Measurements from ENCODE around the gene HOXC10.

HOXC10 gene

DNA sequence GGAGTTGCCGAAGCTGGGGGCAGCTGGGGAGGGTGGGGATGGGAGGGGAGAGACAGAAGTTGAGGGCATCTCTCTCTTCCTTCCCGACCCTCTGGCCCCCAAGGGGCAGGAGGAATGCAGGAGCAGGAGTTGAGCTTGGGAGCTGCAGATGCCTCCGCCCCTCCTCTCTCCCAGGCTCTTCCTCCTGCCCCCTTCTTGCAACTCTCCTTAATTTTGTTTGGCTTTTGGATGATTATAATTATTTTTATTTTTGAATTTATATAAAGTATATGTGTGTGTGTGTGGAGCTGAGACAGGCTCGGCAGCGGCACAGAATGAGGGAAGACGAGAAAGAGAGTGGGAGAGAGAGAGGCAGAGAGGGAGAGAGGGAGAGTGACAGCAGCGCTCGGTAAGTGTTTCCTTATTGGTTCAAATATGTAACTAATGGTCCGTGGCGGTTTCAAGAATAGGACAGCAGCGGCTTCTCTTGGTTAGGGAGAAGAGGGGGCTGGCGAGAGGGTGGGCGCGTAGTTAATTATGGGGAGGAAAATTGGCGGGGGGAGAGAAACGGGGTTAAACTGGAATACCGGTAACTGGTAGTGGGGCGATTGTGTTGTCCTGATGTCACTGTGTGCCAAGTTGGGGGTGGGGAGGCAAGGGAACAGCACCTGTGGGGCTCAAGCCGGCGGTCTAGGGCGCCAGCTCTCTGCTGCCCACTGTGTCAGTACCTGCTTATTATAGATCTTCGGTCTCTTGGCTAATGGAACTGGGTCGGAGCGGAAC lies 32.3 kb downstream of the HOXC10 start:
- no peak for DNase-seq

DNA sequence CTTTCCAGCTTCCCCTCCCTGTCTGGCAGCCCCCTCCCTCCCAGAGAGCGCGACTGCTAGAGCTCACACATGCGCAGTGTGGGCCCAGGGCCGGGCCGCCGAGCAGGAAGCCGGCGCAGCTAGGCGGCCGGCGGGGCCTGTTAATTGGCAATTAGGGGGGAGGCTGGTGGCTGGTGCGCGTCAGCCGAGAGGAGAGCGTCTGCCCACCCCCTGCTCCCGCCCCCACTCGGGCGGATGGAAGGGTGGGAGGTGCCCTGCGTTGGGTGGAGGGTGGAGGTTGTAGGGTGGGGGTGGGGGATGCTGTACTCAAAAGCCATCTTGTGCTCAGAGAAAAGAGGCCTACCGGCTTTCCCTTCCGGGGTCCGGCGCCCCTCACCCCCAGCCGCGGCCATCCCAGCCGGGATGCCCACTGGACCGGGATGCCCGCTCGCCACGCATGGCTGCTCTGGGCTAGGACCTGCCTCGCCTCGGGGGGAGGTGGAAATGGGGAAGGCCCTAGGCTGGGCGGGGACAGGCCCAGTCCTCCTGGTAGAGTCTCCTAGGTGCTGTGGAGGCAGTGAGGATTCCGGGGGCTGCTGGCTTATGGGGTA lies 33.0 kb downstream of the HOXC10 start:
- peak; percentile 35 to 73 (median 62) for DNase-seq

DNA sequence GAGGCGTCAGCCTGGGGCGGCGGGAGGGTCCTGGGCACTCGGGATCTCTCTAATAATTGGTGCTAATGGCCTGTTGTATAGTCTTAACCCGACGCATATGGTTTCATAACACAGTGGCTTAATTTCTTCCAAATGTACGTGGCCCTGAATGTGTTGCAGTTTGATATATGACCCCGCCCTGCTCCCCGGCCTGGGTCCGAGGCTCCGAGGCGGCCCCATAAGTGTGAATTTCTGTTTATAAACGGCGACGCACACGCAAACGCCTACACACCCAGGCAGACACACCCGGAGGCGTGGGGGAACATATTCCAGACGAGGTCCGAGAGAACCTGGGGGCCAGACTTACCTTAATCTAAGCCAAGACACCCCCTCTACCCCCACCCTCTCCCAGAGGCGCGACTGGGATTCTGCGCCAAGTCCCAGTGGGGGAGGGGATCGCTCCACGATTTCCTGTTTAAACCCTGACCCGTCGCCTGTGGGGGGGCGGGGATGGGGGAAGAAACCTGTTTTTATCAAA lies 33.6 kb downstream of the HOXC10 start:
- no peak for DNase-seq

DNA sequence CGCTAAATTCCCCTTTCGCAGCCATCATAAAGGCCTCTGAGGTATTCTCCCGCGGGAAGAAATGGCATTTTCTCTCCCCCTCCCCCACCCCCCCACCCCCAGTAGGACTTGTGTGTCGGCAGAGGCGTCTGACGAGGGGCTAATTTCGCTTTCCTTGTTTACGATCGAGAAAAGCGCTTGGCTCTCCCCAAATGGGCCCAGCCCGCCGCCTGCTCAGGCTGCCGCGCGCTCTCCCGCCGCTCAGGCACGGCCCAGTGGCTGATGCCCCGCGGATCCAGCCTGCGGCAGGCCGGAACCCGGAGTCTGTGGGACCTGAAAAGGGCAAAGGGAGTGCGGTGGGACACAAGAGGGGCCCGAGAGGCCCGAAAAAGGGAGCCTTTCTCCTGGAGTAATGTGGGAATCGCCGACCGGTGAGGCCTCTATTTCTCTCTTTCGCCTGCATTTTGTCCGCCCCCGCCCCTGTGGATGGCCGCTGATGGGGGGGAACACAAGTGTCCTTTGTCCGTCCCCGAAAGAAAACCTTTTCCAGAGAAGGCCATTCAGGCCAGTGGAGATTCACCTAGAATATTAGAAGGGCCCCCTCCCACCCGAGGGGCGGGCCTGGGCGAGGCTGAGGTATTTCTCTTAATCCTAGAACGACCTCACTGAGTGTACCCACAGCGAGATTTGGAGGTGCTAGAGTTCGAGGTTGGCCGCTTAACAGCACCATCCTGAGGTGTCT lies 34.3 kb downstream of the HOXC10 start:
- no peak for DNase-seq

DNA sequence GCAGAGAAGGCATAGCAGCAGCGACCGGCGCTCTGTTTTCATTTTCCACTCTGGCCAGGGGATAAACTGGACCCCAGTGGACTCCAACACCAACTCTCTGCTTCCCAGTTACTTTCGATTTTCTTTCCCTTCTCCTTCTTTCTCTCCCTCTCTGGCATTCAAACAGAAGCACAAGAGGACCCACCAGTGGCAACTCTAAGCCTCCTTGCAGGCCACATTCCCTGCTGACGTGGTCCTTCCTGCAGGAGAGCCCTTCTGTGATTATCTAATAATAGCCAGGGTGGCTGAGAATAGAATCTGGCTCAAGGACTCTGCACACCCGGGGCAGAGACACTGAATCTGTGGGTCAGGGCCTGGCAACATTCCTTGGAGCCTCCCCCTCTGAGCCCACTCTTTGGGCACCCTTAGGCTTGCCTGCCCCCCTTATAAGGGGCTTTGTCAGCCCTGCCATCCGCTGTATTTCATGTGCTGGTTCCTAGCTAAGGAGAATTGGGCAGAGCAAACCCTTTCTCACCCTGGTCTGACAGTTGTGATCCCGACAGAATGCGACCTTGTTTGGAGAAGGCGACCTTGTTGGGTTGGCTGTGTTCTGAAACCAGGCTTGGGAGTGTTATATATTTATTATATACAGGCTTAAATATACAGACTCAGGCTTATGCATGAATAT lies 35.1 kb downstream of the HOXC10 start:
- DNase-seq, result no peak

DNA sequence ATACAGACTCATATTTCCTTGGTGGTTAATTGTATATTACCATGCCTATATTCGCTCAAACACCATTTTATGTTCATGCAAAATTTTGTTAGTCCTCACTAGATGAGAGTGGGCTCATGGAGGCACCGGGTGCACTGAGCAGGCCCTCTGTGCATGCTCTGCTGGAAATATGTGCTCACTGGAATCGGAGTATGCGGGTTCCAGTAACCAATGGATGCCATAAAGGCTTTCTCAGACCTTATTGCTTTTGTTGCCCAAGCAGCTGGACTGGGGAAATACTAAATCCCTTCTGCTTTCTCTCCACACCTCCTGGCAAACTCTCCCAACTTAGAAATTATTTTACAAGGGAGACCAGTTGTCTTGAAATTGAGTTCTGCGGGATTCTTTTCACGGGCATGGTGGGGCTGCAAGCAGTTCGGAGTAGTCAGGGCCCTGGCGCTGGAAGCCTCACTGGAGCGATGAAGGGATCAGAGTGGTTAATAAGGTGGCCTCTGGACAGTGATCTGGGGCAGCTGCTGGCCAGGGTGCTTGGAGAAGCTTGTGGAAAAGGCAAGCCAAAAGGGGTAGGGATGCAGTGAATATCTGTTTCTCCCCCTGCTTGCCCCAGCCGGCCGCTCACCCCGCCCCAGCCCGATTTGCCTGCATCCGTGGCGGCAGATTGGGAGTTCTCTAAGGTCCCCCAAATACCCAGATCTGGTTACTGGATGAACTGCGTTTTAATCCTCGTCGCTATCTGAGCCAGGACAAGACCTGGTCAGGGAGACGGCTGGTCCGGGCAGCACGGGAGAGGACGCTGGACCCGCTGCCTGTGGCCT lies 35.9 kb downstream of the HOXC10 start:
- no peak for DNase-seq

DNA sequence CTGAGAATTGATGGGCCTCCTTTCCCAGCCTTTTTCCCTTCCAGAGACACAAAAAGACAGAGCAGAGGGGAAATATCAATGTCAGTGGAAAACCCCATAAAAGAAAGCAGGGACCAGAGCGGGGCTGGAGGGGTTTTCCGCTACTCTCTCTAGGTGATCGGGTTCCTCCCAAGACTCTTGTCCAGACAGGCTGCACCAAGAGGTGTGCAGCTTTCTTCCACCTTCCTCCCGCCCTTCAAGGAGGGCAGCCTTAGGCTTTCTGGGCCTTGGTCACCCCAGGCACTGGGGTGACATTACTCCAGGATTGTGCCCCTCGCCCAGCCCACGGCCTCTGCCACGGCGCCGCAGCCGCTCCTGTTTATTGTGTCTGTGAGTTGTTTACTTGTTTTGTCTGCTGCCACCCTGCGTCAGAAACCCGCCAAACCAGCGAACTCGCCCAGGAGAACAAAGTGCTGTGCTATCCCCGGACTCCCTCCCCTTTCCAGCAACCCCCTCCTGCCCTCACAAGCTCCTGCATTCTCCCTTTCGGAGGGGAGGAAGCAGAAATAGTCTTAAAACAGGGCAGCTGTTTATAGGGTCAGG lies 36.6 kb downstream of the HOXC10 start:
- DNase-seq, result no peak

DNA sequence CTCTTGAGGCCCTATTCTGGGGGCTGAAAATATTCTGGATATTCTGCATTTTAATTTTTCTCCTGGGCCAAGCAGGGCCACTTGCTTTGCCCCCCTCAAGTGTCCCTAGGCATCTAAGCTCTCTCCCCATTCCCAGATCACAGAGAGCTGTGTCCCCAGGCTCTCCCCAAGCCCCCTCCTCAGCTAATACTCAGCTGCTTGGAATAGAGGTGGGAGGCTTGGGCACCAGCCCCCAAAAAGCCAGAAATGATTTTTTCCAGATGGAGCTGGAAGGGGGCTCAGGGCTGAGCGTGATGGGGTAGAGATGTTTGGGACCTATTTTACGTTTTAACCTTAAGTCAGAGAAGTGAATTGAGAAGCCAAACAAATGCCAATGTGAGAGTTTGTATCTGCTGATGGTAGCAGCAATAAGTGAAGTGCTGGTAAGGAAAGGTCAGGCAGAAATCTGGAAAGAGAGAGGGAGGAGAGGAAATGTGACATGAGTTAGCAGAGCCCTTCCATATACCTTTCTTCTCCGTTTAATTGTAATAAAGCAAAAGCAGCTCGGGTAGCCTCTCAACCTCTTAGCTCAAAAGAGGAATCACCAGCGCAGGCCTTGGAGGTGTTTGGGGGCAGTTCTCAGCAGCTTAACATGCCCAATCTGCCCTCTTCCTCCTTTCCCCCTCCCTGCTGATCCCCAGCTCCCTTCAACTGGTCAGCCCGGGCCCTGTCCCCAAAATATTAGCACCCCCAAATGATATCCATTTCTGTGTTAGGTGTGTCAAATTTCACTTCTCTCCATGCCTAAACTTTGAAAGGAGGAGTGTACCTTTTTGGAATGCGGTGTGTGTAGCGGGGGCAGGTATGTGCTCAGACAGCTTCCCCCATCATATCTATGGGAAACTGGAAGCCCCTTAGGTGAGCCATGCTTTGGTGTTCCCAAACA lies 38.3 kb downstream of the HOXC10 start:
- DNase-seq, result no peak

DNA sequence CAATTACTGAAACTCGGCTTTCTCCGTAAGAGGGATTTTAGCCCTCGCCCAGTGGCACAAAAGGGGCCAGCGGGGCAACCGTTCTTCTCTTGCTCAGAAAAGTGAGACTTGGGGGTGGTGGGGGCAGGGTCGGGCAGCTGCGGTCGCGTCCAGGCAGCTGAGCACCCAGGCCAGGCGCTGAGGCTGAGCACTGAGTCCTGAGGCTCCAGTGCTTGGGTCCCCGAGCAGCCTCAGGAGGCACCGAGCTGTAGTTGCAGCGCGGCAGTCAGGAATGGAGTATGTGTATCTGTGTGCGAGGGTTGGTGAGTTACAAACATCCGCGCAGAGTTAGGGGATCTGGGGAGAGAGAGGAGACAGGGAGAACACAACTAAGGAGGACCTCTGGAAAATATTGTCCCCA lies 39.2 kb downstream of the HOXC10 start:
- no peak for DNase-seq

DNA sequence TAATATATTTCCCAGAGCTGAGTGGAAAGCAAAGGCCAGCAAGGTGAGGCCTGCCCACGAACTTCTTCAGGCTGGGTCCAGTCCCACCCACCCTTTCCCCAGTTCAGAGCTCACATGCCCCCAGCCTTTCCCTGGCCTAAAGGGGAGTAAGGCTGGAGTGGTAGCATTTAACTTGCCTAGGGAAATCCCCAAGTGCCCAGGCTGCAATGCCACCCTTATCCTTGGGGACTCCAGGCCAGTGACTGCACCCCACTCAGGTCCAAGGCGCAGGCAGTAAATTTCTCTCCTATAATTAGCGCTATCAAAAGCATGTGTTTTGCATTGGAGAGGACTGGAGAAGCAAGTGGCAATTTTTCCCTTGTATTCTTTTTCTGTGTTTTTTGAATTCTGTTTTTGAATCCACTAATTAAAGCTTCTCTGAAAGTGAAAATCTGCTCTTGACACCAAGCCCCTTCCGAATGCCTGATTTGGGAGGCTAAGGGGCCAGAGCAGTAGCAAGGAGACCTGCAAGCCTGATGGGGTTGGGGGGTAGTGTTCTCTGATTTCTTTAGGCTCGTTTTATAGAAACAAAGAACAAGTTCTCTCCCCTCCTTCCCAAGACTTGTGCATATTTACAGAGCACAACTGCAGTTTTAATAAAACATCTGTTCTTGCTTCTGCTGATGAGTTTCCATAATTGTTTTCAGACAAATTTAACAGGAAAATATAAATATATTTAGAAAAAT lies 39.8 kb downstream of the HOXC10 start:
- DNase-seq, result no peak

DNA sequence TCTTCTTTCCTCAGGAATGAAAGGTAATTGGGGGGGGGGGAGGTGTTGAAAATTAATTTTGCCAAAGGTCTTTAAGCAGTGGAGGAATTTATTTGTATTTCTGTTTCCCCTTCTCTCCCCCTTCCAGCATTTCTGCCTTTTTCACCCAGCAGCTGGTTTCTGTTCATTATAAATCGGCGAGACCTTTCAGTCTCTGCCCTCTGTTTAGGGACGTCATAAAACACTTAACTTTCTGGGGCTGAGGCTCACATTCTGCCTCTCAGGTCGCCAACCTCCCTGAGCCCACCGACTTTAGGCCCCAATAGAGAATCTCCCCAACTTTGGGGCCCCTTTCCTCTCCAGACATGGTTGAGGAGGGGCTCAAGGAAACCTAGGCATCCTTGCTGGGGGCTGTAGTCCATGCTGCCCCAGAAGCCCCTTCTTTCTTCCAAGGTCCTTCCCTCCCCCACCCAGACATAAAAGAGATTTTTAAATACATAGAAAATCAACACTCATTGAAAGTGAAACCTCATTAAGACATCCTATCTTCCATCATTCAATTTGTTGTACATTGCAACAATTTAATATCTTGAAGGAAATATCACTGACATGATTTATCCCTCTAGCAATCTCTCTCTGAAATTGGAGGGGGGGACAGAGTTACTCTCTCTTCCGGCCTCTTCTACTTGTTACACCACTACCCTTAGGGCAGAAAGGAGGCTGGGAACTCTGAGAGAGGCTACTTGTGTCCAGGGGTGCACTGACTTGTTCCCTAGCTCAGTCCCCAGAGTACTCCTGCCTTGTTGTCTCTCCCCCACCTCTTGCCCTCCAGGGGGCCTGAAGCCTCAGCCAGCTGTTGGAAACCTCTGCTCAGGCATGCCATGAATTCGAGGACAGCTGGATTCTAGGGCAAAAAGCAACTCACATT lies 40.8 kb downstream of the HOXC10 start:
- no peak for DNase-seq

DNA sequence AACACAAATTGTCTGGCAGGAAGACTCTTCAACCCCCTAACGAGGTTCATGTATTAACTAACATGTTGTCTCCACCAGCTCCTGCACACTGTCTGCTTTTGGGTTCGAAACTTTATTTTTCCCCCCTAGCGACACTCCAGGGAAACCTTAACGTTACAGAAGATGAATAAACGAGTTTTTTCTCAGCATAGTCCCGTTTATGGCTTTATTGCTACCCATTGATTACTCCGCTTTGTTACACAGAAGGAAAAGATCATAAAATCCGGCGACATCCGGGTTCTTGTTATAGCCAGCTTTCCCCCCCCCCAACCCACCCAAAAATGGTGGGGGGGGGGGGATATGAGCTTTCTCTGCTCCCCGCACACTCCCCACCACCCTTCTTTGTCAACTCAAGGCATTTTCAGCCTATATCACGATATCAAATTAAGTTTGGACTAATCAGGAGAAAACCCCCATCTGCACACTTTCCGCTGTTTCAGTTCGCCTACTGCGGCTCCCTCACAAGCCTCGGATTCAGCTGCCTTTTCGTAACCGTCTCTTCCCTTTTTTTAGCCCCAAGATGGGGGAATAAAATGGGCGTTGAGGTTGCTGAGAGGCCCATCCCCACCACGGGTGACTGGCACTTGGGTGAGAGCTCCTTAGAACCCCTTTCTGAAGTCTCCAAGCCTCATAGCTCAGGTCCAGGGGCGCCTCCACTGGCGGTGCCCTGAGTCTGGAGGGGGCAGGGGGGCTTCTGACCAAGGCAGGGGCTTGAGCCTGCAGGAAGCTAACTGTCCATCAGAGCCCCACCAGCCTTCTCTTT lies 41.9 kb downstream of the HOXC10 start:
- DNase-seq, result no peak

DNA sequence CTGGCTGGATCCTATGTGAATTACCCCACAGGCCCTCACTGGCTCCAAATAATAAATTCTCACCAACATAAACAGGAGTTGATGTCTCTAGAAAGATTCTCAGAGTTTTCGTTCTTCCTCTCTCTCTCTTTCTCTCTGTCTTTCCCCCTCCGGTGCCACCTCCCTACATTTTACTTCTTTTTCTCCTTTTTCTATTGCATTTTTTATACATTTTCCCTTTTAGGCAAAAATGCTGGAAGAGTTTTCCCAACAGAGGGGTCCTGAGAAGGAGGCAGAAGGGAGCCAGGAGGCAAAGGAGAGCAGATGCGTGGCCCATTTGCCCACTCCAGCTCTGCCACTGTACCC lies 42.5 kb downstream of the HOXC10 start:
- no peak for DNase-seq

DNA sequence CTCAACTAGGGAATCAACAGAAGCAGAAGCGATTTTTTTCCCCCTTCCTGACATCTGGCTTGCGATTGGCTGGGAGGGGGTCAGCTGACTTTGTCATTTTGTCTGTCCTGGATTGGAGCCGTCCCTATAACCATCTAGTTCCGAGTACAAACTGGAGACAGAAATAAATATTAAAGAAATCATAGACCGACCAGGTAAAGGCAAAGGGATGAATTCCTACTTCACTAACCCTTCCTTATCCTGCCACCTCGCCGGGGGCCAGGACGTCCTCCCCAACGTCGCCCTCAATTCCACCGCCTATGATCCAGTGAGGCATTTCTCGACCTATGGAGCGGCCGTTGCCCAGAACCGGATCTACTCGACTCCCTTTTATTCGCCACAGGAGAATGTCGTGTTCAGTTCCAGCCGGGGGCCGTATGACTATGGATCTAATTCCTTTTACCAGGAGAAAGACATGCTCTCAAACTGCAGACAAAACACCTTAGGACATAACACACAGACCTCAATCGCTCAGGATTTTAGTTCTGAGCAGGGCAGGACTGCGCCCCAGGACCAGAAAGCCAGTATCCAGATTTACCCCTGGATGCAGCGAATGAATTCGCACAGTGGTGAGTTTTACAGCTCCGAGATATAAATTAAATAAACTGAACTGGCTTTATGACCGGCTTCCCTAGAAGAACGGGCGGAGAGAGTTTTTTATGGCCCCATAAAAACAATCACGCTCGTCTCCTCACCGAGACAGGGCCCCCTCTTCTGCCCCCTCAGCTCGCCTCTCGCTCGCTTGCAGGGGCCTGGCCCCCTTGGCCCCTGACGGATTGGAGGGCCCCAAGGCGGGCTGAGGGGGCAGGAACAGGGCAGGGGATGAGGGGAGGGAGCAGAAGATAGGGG lies 43.6 kb downstream of the HOXC10 start, which contains the start of gene HOXC6:
HOXC6 (plus strand) TSS at position 127 of the 888 bp plus-strand sequence; CDS start at position 209, 82 bp downstream.
- no peak for DNase-seq

DNA sequence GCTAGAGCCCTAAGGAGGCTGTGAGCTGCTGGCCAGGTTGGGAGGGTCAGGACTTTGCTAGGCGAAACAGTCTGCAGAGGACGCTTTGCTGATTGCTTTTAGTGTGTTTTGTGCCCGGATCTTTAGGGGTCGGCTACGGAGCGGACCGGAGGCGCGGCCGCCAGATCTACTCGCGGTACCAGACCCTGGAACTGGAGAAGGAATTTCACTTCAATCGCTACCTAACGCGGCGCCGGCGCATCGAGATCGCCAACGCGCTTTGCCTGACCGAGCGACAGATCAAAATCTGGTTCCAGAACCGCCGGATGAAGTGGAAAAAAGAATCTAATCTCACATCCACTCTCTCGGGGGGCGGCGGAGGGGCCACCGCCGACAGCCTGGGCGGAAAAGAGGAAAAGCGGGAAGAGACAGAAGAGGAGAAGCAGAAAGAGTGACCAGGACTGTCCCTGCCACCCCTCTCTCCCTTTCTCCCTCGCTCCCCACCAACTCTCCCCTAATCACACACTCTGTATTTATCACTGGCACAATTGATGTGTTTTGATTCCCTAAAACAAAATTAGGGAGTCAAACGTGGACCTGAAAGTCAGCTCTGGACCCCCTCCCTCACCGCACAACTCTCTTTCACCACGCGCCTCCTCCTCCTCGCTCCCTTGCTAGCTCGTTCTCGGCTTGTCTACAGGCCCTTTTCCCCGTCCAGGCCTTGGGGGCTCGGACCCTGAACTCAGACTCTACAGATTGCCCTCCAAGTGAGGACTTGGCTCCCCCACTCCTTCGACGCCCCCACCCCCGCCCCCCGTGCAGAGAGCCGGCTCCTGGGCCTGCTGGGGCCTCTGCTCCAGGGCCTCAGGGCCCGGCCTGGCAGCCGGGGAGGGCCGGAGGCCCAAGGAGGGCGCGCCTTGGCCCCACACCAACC lies 44.8 kb downstream of the HOXC10 start:
- DNase-seq, result no peak

DNA sequence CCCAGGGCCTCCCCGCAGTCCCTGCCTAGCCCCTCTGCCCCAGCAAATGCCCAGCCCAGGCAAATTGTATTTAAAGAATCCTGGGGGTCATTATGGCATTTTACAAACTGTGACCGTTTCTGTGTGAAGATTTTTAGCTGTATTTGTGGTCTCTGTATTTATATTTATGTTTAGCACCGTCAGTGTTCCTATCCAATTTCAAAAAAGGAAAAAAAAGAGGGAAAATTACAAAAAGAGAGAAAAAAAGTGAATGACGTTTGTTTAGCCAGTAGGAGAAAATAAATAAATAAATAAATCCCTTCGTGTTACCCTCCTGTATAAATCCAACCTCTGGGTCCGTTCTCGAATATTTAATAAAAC lies 45.5 kb downstream of the HOXC10 start:
- no peak for DNase-seq
